HEK293 (cell line): Measurements from ENCODE around the gene GALNT9.

Source experiments
- CTCF ChIA-PET: fragments of 350-600 bp; formaldehyde crosslinking; extraction: SDS; loops from one replicate; lab custom pipeline; 2021; ENCODE audit warnings: antibody characterized with exemption; lab: Yijun Ruan, JAX
- POLR2A ChIA-PET: fragments of 300-600 bp; formaldehyde crosslinking; extraction: SDS; loops from one replicate; lab custom pipeline; 2020; ENCODE audit warnings: antibody characterized with exemption, inconsistent platforms; lab: Yijun Ruan, JAX
- H3K27ac ChIP-seq: fragments of 200-500 bp; sonication (Bioruptor generic); 2 replicates; pipeline ENCODE4 v1.5.1; 2014; ENCODE audit warnings: low read depth, low read length, control low read depth, inconsistent platforms; ENCODE audit errors: extremely low read depth
- H3K36me3 ChIP-seq, 2 experiments: fragments of 200-500 bp in 1 of 2; sonication (Bioruptor generic) in 1 of 2; 1 replicate in 1 of 2; 2 replicates in 1 of 2; pipeline ENCODE4 v1.5.1; 2014 to 2017; ENCODE audit warnings: inconsistent platforms in 2 of 2, low read length in 2 of 2; ENCODE audit not compliant: control insufficient read depth in 2 of 2, insufficient read depth in 1 of 2
- H3K4me1 ChIP-seq: fragments of 200-500 bp; sonication (Bioruptor generic); 2 replicates; pipeline ENCODE4 v1.5.1; 2014; ENCODE audit warnings: mild to moderate bottlenecking, low read length, inconsistent platforms; ENCODE audit not compliant: control insufficient read depth, insufficient read depth
- H3K4me3 ChIP-seq: 2 replicates; pipeline ENCODE4 v1.5.1; 2011; ENCODE audit warnings: low read depth, mild to moderate bottlenecking, control low read depth, low read length, moderate library complexity
- H3K9me3 ChIP-seq: fragments of 200-500 bp; sonication (Bioruptor generic); 2 replicates; pipeline ENCODE4 v1.5.1; 2014; ENCODE audit warnings: low read depth, low read length, inconsistent platforms; ENCODE audit not compliant: control insufficient read depth, insufficient read depth
- EGR2 ChIP-seq: fragments of 450-650 bp; formaldehyde crosslinking; IDR thresholded peaks from 2 replicates; pipeline ENCODE4 v1.5.1; 2016; ENCODE audit warnings: low read depth, missing biosample characterization, missing genetic modification characterization
- GLI4 ChIP-seq: fragments of 450-650 bp; formaldehyde crosslinking; IDR thresholded peaks from 2 replicates; pipeline ENCODE4 v1.5.1; 2016; ENCODE audit warnings: missing biosample characterization, missing genetic modification characterization
- MYNN ChIP-seq: fragments of 450-650 bp; formaldehyde crosslinking; IDR thresholded peaks from 2 replicates; pipeline ENCODE4 v1.5.1; 2016; ENCODE audit warnings: missing biosample characterization, missing genetic modification characterization, borderline replicate concordance
- ZFHX2 ChIP-seq: fragments of 450-650 bp; formaldehyde crosslinking; conservative IDR thresholded peaks from 2 replicates; pipeline ENCODE4 v1.5.1; 2016; ENCODE audit warnings: missing biosample characterization, missing genetic modification characterization
- ZNF16 ChIP-seq: fragments of 450-650 bp; formaldehyde crosslinking; IDR thresholded peaks from 2 replicates; pipeline ENCODE4 v1.5.1; 2016; ENCODE audit warnings: low read depth, missing biosample characterization, missing genetic modification characterization
- ZNF548 ChIP-seq: fragments of 450-650 bp; formaldehyde crosslinking; IDR thresholded peaks from 2 replicates; pipeline ENCODE4 v1.5.1; 2016; ENCODE audit warnings: missing biosample characterization, missing genetic modification characterization
- TF ChIP-seq, protein P1 (sequence below): fragments of 450-650 bp; formaldehyde crosslinking; conservative IDR thresholded peaks from 2 replicates; pipeline ENCODE4 v1.5.1; 2016; ENCODE audit warnings: low read depth, missing biosample characterization, missing genetic modification characterization
- TF ChIP-seq, protein P2 (sequence below): fragments of 450-650 bp; formaldehyde crosslinking; IDR thresholded peaks from 2 replicates; pipeline ENCODE4 v1.5.1; 2017; ENCODE audit warnings: missing biosample characterization, missing genetic modification characterization
- TF ChIP-seq, protein P3 (sequence below): fragments of 450-650 bp; formaldehyde crosslinking; IDR thresholded peaks from 2 replicates; pipeline ENCODE4 v1.5.1; 2016; ENCODE audit warnings: missing biosample characterization, missing genetic modification characterization

The GALNT9 gene

DNA sequence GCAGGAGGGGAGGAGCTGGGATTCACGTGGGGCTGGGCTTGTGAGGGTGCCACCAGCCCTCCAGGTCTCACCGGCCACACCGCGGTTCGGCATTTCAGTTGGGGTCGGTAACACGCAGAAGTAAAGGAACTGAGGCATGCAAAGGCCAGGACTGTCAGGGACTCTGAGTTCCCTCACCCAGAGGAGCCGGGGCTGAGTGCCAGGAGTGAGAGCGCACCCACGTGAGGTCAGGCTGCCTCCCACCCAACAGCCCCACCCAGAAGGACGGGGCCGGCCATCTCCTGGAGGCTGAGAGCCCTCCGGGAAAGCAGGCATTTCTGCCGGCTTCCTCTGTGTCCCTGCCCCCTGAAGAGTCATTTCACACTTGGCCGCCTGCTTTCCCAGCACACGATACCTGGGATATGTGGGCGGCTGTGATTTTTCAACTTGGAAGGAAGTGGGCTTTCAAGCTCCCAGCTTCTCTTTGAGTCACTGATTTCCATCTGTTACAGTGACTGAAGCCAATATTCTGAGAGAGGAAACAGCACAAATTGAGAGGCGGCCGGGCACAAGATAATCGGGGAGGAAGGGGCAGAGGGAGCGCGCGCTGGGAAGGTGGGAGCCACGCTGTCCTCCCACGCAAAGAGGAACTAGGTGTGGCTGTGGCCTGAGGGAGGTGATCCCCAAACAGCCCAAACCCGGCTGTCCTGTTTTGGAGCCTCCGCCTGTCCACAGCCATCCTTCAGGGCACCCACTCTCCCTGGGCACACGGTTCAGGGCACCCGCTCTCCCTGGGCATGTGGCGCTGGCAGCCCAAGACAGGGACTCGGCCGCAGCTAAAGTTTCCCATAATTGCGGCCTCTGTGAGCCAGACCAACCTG is 19.0 kb downstream of the GALNT9 start:
- Histone ChIP-seq H3K4me1 (no peaks in the 10 kb centered on the region), H3K27ac (no peak overlapping the region), H3K4me3 (no peak overlapping the region), H3K36me3 (no peaks in the 10 kb centered on the region), H3K9me3 (no peaks in the 10 kb centered on the region)
- TF ChIP-seq EGR2 (tag by site-specific recombination), result peak; percentile 53
- TF ChIP-seq, protein P1, sequence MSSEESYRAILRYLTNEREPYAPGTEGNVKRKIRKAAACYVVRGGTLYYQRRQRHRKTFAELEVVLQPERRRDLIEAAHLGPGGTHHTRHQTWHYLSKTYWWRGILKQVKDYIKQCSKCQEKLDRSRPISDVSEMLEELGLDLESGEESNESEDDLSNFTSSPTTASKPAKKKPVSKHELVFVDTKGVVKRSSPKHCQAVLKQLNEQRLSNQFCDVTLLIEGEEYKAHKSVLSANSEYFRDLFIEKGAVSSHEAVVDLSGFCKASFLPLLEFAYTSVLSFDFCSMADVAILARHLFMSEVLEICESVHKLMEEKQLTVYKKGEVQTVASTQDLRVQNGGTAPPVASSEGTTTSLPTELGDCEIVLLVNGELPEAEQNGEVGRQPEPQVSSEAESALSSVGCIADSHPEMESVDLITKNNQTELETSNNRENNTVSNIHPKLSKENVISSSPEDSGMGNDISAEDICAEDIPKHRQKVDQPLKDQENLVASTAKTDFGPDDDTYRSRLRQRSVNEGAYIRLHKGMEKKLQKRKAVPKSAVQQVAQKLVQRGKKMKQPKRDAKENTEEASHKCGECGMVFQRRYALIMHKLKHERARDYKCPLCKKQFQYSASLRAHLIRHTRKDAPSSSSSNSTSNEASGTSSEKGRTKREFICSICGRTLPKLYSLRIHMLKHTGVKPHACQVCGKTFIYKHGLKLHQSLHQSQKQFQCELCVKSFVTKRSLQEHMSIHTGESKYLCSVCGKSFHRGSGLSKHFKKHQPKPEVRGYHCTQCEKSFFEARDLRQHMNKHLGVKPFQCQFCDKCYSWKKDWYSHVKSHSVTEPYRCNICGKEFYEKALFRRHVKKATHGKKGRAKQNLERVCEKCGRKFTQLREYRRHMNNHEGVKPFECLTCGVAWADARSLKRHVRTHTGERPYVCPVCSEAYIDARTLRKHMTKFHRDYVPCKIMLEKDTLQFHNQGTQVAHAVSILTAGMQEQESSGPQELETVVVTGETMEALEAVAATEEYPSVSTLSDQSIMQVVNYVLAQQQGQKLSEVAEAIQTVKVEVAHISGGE, result no peak
- TF ChIP-seq ZFHX2, result peak; percentile 44
- ChIA-PET POLR2A (no interaction called here), CTCF (no interaction called here)

DNA sequence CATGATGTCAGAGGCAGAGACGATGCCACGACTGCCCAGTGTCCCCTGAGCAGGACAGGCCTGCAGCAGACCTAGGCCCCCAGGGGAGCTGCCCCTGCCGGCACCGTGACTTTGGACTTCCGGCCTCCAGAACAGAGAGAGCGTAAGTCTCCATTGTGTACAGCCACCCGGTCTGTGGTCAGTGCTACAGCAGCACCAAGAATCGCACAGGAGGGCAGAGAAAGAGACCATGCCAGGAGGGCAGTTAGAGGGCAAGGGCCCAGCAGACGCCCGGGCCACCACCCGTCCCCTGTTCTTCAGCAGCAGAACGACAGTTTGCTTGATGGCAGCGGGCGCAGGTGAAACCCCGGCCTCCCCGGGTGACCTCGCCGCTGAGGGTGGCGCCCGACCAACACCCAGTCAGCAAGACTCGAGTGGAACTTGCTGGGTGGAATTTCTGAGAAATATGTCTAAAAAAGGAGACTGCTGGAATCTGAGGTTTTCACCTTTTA is 19.7 kb downstream of the GALNT9 start:
- H3K36me3 ChIP-seq, result no peaks in the 10 kb centered on the region
- no peak overlapping the region for H3K4me3 ChIP-seq
- CTCF ChIA-PET, result no interaction called here
- POLR2A ChIA-PET, result no interaction called here
- no peak overlapping the region for H3K27ac ChIP-seq
- TF ChIP-seq ZNF548 (tag by site-specific recombination), result peak; percentile 51; the same call in 1 of the 2 replicates
- TF ChIP-seq, protein P2, sequence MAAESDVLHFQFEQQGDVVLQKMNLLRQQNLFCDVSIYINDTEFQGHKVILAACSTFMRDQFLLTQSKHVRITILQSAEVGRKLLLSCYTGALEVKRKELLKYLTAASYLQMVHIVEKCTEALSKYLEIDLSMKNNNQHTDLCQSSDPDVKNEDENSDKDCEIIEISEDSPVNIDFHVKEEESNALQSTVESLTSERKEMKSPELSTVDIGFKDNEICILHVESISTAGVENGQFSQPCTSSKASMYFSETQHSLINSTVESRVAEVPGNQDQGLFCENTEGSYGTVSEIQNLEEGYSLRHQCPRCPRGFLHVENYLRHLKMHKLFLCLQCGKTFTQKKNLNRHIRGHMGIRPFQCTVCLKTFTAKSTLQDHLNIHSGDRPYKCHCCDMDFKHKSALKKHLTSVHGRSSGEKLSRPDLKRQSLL (tag by site-specific recombination), result no peak
- H3K9me3 ChIP-seq, result no peaks in the 10 kb centered on the region
- no peaks in the 10 kb centered on the region for H3K4me1 ChIP-seq

DNA sequence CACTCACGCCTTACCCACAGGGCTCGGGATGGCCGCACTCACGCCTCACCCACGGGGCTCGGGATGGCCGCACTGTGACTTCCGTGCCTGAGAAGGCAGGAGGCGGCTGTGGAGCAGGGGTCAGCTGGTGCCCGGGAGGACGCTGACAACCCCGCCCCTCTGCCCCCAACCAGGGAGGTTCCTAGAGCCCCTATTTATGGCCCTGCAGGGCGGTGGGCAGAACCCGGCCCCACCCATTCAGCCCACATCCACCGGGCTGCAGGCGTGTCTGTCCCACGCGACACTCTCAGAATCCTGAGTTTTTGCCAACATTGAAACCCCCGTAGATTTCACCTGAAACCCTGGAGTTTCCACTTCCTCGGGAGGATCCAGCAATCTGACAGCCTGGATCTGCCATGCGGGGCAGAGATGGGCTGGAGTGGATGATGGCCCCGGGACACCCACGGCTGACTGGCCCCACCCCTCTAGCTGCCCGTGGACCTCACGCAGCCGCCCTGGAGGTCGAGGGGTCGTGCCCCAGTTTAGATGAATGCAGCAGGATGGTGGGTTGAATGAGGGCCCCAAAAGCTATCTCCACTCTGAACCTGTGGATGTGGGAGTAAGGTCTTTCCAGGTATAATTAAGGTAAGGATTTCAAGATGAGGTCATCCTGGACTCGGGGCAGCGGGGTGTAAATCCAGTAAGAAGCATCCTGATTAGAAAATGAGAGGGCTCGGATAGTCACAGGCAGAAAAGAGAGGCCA is 20.4 kb downstream of the GALNT9 start:
- no peaks in the 10 kb centered on the region for H3K9me3 ChIP-seq
- CTCF ChIA-PET, result no interaction called here
- H3K4me3 ChIP-seq, result no peak overlapping the region
- H3K27ac ChIP-seq, result no peak overlapping the region
- H3K36me3 ChIP-seq, result no peaks in the 10 kb centered on the region
- POLR2A ChIA-PET, result no interaction called here
- TF ChIP-seq EGR2 (tag by site-specific recombination) (0 out of 2 replicates have a peak, but pooled peaks have one; percentile 52), MYNN (tag by site-specific recombination) (no peak), GLI4 (tag by site-specific recombination) (no peak), ZNF16 (tag by site-specific recombination) (no peak), ZFHX2 (peak; percentile 36; the same call in 1 of the 2 replicates)
- TF ChIP-seq, protein P2 (tag by site-specific recombination), result no peak
- TF ChIP-seq, protein P3, sequence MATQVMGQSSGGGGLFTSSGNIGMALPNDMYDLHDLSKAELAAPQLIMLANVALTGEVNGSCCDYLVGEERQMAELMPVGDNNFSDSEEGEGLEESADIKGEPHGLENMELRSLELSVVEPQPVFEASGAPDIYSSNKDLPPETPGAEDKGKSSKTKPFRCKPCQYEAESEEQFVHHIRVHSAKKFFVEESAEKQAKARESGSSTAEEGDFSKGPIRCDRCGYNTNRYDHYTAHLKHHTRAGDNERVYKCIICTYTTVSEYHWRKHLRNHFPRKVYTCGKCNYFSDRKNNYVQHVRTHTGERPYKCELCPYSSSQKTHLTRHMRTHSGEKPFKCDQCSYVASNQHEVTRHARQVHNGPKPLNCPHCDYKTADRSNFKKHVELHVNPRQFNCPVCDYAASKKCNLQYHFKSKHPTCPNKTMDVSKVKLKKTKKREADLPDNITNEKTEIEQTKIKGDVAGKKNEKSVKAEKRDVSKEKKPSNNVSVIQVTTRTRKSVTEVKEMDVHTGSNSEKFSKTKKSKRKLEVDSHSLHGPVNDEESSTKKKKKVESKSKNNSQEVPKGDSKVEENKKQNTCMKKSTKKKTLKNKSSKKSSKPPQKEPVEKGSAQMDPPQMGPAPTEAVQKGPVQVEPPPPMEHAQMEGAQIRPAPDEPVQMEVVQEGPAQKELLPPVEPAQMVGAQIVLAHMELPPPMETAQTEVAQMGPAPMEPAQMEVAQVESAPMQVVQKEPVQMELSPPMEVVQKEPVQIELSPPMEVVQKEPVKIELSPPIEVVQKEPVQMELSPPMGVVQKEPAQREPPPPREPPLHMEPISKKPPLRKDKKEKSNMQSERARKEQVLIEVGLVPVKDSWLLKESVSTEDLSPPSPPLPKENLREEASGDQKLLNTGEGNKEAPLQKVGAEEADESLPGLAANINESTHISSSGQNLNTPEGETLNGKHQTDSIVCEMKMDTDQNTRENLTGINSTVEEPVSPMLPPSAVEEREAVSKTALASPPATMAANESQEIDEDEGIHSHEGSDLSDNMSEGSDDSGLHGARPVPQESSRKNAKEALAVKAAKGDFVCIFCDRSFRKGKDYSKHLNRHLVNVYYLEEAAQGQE (tag by site-specific recombination), result no peak
- TF ChIP-seq, all 188 proteins: peak for 2
- no peaks in the 10 kb centered on the region for H3K4me1 ChIP-seq
